ENCODE measurements around the gene COL23A1.

DNA sequence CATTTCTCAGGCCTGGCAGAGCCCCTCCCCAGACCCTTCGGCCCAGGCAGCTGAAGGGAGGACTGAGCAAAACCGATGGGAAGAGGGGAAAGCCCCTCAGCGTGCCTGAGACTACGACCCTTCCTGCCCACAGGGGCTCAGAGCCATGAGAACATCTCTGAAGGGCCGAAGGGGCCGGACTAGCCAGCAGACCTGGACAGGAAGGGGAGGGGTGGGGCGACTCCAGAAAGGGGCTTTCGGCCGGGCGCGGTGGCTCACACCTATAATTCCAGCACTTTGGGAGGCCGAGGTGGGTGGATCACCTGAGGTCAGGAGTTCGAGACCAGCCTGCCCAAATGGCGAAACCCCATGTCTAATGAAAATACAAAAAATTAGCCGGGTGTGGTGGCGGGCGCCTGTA, 271.8 kb downstream of the COL23A1 start:
- TF ChIP-seq YY1 (tag by site-specific recombination; IDR thresholded peaks at IDR 0.05) (no peak), ZBTB20 (tag by site-specific recombination; IDR thresholded peaks at IDR 0.05) (no peak), ZNF133 (tag by site-specific recombination; IDR thresholded peaks at IDR 0.05) (no peak)
- TF ChIP-seq, protein P1, sequence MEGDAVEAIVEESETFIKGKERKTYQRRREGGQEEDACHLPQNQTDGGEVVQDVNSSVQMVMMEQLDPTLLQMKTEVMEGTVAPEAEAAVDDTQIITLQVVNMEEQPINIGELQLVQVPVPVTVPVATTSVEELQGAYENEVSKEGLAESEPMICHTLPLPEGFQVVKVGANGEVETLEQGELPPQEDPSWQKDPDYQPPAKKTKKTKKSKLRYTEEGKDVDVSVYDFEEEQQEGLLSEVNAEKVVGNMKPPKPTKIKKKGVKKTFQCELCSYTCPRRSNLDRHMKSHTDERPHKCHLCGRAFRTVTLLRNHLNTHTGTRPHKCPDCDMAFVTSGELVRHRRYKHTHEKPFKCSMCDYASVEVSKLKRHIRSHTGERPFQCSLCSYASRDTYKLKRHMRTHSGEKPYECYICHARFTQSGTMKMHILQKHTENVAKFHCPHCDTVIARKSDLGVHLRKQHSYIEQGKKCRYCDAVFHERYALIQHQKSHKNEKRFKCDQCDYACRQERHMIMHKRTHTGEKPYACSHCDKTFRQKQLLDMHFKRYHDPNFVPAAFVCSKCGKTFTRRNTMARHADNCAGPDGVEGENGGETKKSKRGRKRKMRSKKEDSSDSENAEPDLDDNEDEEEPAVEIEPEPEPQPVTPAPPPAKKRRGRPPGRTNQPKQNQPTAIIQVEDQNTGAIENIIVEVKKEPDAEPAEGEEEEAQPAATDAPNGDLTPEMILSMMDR (tag by site-specific recombination; IDR thresholded peaks at IDR 0.05) = no peak
- TF ChIP-seq, protein P2, sequence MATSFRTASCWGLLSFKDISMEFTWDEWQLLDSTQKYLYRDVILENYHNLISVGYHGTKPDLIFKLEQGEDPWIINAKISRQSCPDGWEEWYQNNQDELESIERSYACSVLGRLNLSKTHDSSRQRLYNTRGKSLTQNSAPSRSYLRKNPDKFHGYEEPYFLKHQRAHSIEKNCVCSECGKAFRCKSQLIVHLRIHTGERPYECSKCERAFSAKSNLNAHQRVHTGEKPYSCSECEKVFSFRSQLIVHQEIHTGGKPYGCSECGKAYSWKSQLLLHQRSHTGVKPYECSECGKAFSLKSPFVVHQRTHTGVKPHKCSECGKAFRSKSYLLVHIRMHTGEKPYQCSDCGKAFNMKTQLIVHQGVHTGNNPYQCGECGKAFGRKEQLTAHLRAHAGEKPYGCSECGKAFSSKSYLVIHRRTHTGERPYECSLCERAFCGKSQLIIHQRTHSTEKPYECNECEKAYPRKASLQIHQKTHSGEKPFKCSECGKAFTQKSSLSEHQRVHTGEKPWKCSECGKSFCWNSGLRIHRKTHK (tag by site-specific recombination; IDR thresholded peaks at IDR 0.05) = no peak
- TF ChIP-seq, protein P3, sequence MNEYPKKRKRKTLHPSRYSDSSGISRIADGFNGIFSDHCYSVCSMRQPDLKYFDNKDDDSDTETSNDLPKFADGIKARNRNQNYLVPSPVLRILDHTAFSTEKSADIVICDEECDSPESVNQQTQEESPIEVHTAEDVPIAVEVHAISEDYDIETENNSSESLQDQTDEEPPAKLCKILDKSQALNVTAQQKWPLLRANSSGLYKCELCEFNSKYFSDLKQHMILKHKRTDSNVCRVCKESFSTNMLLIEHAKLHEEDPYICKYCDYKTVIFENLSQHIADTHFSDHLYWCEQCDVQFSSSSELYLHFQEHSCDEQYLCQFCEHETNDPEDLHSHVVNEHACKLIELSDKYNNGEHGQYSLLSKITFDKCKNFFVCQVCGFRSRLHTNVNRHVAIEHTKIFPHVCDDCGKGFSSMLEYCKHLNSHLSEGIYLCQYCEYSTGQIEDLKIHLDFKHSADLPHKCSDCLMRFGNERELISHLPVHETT (tag by site-specific recombination; IDR thresholded peaks at IDR 0.05) = no peak

All from HEK293 (cell line).